PC-3 (cell line): ENCODE measurements around the gene PRDM12.

Source experiments
- CTCF ChIP-seq: fragments of 300-600 bp; sonication (generic); conservative IDR thresholded peaks from 2 replicates; pipeline ENCODE4 v1.5.1; 2017; ENCODE audit warnings: antibody characterized with exemption, low read depth, mild to moderate bottlenecking, low read length
- EZH2 ChIP-seq: fragments of 300-600 bp; sonication (generic); IDR thresholded peaks from one replicate; pipeline ENCODE4 v1.6.1; 2017; ENCODE audit warnings: antibody characterized with exemption, mild to moderate bottlenecking, low read length; ENCODE audit not compliant: unreplicated experiment

GRCh38 chr9:130634191-130634768 is 30.1 kb upstream of the PRDM12 start:
- TF ChIP-seq CTCF = no peak
- no peak for TF ChIP-seq EZH2
